GM21367 (cell line): Measurements from ENCODE around the gene BSPRY.

Experiments
- ATAC-seq: cut with Tn5 transposase; IDR thresholded peaks from one replicate; pipeline ENCODE4 v1.9.1; 2021; ENCODE audit not compliant: unreplicated experiment

The BSPRY gene

DNA sequence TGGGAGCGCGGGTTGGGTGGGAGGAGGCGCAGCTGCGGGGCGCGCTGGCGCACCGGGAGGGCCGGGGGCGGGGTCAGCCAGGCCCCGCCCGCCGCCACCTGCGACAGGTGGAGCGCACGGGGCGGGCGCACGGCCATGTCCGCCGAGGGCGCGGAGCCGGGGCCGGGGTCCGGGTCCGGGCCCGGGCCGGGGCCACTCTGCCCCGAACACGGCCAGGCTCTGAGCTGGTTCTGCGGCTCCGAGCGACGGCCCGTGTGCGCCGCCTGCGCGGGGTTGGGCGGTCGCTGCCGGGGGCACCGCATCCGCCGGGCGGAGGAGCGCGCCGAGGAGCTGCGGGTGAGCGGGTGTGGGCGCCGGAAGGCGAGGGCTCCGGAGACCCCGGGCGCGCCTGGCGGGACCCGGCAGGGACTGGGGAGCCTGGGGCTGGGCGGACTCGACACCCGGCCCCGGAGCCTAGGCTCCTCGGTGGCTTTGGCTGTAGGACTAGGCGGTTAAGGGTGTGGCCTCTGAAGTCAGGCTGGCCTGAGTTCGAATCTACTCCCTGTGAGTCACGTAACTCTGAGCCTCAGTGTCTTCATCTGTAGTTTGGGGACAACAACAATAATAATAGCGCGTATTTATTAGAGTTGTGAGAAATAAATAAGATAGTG, at the start of gene BSPRY:
Gene BSPRY (plus strand): TSS at position 97 of the 650 bp plus-strand sequence. CDS start 39 bp downstream, at position 136.
- peak; percentile 29 for ATAC-seq

GRCh38 chr9:113299800-113300292, 49.5 kb upstream of the BSPRY start:
- no peak for ATAC-seq

DNA sequence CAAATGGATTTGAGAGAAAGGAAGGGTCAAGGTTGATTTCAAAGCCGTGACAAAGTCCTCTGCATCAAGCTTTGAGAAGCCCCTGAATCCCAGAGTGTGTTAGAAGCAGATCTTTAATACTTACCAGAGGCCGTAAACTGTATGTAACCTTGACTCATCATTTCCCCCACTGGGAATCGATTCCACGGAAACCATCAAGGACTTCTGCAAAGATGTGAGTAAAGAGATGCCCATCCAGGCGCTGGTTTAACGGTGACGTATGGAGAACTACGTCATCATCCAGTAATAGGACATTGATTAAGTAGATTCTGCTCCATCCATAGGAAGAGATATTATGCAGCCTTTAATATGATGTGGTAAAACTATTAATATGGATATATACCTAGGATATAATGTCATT, 47.8 kb upstream of the BSPRY start:
- ATAC-seq, result no peak

DNA sequence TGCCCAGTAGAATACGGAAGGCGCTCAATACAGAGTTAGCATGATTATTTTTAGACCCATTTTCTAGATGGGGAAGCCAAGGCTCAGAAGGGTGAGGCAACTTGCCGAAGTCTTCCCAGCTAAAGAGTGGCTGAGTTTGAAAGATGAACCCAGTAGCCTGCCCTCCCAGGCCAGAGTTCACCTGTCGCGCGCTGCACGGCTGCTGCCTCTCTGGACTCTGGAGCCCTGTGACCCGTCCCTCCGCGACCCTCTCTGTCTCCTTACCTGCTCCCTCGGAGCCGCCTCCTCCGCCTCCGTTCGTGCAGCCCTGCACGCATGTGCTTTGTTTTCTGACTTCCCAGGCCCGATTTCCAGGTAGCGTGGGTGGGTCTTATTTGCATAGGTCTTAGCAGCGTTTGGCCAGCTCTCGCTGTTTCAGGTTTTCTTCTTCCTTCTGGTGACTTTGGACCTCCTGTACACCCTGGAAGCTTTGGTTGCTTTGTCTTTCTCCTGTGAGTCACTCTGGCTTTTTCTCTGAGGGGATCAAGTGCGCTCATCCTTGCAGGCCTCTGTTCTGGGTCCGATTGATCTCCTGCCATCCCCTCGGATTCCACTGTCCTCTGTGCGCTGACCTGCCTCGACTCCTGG, 46.4 kb upstream of the BSPRY start, which contains the start of gene RNF183:
Gene RNF183 (minus strand): TSS at position 585 of the 627 bp plus-strand sequence. CDS start 5,192 bp downstream, outside the sequence.
- ATAC-seq, result no peak

DNA sequence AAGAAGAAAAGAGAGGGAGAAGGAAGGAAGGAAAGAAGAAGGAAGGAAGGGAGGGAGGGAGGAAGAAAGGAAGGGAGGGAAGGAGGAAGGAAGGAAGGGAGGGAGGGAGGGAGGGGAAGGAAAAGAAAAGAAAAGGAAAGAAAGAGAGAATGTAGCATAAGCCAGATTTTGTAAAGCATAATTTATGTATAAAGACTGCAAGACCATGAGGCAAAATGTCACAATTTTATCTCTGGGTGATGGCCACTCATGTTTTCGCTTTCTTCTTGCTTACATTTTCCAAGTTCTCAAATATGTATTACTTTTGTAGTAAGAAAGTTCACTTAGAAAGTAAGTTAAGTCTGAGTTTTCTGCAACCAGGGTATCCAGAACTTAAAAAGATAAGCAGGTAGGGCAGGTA, 42.8 kb upstream of the BSPRY start:
- no peak for ATAC-seq

DNA sequence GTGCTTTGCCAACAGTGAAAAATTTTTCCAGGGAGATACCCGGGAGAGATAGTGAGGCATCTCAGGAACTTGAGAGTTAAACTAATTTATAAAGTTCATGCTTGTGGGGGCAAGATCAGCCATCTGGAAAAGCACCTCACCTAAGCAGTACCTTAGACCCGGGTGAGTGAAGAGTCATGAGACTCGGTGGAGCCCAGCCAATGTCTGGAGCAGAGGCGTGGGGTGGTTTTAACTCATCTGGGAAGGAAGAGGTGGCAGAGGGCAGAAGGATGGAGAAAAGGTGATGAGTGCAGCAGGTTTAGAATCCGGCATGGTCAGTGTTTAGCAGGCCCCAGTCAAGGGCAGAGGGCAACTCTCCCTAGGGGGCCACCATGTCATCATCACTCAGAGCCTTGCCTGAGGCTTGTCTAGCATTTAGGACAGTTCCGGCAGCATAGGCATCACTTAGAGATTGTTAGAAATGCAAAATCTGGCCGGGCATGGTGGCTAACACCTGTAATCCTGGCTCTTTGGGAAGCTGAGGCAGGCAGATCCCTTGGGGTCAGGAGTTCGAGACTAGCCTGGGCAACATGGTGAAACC, 41.9 kb upstream of the BSPRY start:
- ATAC-seq, result no peak

DNA sequence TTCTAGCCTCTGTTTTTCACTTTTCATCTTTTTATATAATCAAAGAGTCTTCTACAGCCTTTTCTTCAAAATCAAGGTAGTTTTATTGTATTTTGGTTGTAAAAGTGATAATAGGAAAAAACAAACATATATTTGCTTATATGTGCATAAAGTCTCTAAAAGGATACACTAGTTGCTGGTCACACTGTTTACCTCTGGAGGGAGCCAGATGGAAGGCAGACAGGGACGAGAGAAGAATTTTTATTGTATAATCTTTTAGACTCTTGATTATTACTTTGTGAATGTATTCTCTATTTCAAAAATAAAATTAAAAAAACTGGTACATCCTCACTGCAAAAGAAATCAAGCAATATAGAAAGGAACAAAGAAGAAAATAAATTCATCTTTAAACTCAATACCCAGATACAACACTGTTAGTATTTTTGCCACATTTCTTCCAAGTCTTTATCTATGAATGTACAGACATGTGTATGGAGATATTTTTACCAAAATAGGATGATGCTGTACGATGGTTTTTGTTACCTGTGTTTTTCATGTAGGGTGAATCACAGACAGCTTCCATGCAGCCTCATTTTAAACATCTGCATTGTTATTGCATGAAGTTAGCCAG, 40.0 kb upstream of the BSPRY start:
- no peak for ATAC-seq

GRCh38 chr9:113310538-113310937, 38.8 kb upstream of the BSPRY start:
- no peak for ATAC-seq

GRCh38 chr9:113311961-113312360, 37.4 kb upstream of the BSPRY start:
- ATAC-seq, result no peak

- no peak for ATAC-seq
Observed at GRCh38 chr9:113313261-113313660, 36.1 kb upstream of the BSPRY start.

DNA sequence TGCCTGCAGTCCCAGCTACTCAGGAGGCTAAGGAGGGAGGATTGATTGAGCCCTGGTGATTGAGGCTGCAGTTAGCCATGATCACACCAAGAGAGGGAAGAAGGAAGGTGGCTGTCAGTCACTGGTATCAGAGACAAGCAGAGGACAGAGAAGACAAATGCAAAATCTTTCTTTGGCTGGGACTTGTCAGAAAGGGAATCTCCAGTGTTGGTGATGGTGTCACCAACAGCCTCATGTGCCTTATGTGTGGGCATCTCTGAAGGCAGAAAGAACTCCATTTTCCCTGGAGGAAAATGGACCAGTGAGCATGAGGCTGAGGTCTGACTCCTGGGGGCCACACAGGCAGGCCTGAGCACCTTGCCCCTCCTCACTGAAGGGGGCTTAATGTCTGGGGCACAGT, 34.1 kb upstream of the BSPRY start:
- no peak for ATAC-seq

DNA sequence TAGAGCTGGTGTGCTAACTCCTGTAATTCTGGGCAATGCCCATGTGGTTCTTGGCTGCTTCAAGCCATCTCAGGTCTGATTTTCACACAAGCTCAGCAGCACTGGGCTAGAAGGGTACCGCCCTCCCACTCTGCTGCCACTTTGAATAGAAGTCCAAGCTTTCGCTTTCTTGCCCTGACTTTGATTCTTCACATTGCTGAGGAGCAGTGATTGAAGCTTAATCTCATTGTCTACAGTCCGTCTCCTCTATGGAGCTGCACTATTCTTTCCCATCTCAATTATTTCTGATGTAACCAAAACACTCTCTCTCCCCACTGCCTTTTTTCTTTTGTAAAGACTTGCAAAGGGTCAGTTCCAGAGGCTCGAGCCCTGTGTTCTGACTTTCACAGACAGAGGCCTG, 33.3 kb upstream of the BSPRY start:
- ATAC-seq, result no peak

DNA sequence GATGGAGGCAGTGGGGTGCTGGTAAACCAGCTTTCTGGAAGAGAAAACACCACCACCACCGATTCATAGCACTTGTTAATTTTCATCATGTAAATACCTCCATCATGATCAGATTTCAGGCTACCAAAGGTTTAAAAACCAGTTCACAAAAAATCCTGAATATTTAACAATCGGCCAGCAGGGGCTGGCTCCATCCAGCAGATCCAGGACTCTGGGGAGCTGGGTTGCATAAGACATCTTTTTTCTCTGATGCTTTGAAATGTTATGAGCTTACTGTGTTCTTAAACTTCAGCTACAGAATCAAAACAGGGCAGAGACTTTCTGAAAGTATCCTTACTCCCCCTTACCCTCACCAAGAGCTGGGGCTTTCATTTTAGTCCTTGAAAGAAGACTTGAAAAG, 31.6 kb upstream of the BSPRY start:
- no peak for ATAC-seq

DNA sequence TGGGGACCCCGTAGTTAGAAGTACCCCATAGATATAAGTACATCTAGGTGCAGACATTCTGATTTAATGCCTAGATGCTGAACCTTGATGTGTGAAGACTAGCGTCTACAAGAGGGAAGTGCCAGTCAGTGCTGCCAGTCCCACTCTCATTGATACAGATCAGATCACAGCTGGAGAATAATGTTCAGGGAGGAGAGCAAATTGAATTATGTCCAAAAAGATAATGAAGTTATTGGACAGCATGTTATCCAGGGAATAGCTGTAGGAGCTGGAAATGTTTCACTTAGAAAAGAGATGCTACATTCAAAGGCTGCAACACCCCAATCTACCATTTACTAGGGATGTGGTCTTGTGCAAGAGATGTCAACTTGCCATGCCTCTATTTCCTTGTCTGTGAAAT, 30.3 kb upstream of the BSPRY start:
- ATAC-seq, result no peak

DNA sequence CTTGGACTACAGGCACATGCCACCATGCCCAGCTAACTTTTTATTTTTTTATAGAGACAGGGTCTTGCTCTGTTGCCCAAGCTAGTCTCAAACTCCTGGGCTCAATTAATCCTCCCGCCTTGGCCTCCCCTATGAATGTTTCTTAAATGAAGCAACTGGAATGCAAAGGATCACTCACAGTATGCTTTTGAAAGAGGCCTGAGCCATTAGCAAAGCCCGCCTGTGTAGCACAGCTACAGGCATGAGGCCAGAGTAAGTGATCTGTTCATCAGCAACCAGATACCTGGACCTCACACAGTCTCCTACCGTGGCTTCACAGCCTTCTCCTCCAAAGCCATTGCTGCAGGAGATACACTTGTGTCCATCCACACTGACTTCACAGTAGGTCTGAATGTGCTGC, 29.3 kb upstream of the BSPRY start:
- ATAC-seq, result no peak

DNA sequence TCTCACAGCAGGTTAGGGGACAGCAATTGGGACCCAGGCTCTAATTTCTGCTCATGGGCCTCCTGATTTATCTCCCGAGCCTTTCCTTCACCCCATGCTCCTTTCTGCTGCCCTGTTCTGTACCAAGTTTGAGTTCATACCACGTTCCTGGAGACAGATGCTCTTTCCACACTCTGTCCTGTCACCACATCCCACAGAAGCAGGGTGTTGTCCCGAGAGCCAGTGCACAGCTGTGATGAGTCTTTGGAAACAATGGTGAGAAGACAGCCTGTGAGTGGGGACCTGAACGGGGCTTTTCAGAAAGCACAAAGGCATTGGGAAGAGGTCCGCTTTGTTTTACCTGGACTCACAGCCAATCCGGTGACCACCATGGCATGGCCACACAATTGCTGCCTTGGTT, 26.7 kb upstream of the BSPRY start:
- ATAC-seq, result no peak

DNA sequence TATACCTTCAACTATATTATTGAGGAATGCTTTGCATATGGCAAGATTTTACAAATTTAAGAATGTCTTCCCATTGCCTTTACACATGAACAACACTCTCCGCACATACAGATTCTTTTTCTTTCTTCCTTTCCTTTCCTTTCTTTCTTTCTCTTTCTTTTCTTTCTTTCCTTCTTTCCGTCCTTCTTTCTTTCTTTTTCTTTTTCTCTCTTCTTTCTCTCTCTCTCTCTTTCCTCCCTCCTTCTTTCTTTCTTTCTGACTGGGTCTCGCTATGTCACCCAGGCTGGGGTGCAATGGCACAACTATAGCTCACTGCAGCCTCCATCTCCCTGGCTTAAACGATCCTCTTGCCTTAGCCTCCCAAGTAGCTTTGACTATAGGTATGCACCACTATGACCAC, 23.1 kb upstream of the BSPRY start:
- no peak for ATAC-seq

DNA sequence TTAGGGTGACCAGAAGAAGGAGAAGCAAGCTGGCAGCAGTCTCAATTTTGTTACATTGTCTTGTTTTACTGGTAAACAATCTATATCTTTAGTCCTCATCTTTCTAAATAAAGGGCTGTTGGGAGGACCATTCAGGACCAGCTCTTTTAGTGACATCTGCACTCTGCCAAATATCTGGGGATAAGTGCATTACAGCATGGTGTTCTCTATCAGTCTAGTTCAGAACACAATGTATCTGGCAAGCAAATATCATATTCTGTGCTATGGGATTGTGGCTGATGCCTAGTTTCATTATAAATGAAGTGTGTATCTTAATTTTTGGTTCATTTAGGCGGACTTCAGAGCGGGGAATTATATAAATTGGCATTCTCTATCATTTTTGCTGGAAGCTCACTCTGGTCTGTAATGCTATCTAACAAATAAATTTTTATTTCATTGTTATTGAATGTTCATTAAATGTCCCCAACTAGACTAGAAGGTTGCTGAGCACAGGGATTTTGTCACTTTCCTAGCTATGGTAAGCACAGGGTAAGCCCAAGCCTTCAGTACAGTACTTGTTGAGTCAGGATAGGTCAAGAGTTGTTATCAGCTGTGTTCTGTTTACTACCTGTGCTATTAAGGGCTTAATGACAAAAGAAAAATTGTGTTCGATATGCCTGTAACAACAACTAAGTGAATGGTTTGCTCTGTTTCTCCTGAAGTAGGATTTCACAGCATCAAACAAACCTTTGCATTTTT, 21.1 kb upstream of the BSPRY start:
- no peak for ATAC-seq

DNA sequence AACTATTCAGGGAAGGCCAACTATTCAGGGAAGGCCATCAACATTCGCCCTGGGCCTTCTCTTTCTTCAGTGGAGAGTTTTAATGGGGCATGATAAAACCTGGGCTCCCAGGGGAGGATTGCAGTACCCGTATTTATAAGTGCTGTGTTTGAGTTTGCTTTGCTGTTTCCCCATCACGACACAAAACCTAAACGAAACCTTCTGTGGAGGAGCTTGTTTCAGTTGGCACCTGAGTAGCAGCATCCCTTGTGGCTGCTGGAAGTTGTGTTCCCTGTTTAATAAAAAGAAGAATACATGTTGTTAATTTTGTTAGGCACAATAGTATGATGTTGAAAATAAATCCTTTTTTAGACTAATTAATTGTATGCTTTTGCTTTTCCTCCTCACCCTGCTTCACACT, 17.6 kb upstream of the BSPRY start:
- ATAC-seq, result no peak

- no peak for ATAC-seq
Observed at GRCh38 chr9:113337714-113338113, 11.6 kb upstream of the BSPRY start.

- ATAC-seq, result peak; percentile 95
Observed at GRCh38 chr9:113340011-113340699, 9.2 kb upstream of the BSPRY start, which contains the start of gene WDR31. WDR31 (minus strand) TSS chr9:113340275; CDS start chr9:113332022, 8,253 bp downstream.
